Measurements from ENCODE around the gene SMIM13. TPM values are rescaled to one million over a fixed set of nuclear protein-coding genes. Genes with fewer than 3 reads are reported as not detected.
"Not testable (repeated sequence)": the region's sequence is repeated elsewhere in the genome, so short reads cannot be mapped to it uniquely, and the experiment has no call there.

The SMIM13 gene
- total RNA-seq, 2 experiments from 2014 or later: 13.9 to 19.0 TPM

DNA sequence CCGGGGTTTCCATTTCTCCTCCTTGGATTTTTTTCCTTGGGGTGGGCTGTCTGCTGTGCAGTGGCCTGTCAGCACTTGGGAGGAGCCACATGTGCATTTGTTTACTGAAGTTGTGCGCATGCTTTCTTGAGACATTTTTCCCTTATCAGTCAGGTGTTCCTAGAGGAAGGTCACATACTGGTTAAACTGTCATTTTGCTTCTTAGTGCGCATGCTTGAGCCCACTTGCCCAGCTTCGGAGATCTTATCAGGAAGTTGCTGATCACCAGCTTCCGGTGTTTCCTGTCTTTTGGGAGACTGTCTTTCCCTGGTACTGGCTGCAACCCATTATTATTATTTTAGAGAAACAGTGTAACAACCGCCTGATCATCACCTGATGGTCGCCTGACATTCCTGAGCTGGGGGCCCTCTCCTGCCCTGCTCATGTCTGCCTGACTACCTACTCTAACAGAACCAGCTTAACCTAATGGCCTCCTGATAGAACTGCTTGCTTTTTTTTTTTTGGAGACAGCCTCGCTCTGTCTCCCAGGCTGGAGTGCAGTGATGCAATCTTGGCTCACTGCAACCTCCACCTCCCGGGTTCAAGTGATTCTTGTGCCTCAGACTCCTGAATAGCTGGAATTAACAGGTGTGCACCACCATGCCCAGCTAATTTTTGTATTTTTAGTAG, 18.3 kb downstream of the SMIM13 start:
- peaks cover 30% of the 10 kb centered on the region; the same call in 1 of the 2 replicates for H3K79me2 ChIP-seq (ENCODE audit: insufficient read depth, low read depth, low read length)
- peaks cover 10% of the 10 kb centered on the region; the same call in 1 of the 2 replicates for H4K20me1 ChIP-seq (ENCODE audit: insufficient read depth, low read length)
- no peak overlapping the region for H3K4me2 ChIP-seq (ENCODE audit: low read length)
- no peak overlapping the region for H3K27ac ChIP-seq (ENCODE audit: low read depth, low read length, poor library complexity, severe bottlenecking)
- no peak overlapping the region for H2AFZ ChIP-seq (ENCODE audit: low read length)
- H3K36me3 ChIP-seq (ENCODE audit: insufficient read depth, low read length): peaks cover 9% of the 10 kb centered on the region; the same call in 1 of the 2 replicates
- DNase-seq (ENCODE audit: low spot score): no peak
- H3K9me3 ChIP-seq (ENCODE audit: low read length): no peaks in the 10 kb centered on the region
- H3K9me2 ChIP-seq (ENCODE audit: insufficient read depth, low read length): no peaks in the 10 kb centered on the region
- intact Hi-C loops (cut with micrococcal nuclease; ENCODE audit: unreplicated experiment): no loop called here
- ChIA-PET POLR2A (no interaction called here), CTCF (ENCODE audit: unreplicated experiment) (no interaction called here)
- BruUV-seq (replicated peaks): no TSS peak
- H3K4me1 ChIP-seq (ENCODE audit: insufficient read depth, low read length, poor library complexity, severe bottlenecking): no peaks in the 10 kb centered on the region
- TF ChIP-seq, protein P1, sequence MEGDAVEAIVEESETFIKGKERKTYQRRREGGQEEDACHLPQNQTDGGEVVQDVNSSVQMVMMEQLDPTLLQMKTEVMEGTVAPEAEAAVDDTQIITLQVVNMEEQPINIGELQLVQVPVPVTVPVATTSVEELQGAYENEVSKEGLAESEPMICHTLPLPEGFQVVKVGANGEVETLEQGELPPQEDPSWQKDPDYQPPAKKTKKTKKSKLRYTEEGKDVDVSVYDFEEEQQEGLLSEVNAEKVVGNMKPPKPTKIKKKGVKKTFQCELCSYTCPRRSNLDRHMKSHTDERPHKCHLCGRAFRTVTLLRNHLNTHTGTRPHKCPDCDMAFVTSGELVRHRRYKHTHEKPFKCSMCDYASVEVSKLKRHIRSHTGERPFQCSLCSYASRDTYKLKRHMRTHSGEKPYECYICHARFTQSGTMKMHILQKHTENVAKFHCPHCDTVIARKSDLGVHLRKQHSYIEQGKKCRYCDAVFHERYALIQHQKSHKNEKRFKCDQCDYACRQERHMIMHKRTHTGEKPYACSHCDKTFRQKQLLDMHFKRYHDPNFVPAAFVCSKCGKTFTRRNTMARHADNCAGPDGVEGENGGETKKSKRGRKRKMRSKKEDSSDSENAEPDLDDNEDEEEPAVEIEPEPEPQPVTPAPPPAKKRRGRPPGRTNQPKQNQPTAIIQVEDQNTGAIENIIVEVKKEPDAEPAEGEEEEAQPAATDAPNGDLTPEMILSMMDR (conservative IDR thresholded peaks at IDR 0.05; ENCODE audit: low read length): no peak
- TF ChIP-seq EZH2phosphoT487 (IDR thresholded peaks at IDR 0.05; ENCODE audit: borderline replicate concordance, low read depth, low read length): no peak
- no peak overlapping the region for H3K4me3 ChIP-seq (ENCODE audit: low read depth, low read length, poor library complexity, severe bottlenecking)

DNA sequence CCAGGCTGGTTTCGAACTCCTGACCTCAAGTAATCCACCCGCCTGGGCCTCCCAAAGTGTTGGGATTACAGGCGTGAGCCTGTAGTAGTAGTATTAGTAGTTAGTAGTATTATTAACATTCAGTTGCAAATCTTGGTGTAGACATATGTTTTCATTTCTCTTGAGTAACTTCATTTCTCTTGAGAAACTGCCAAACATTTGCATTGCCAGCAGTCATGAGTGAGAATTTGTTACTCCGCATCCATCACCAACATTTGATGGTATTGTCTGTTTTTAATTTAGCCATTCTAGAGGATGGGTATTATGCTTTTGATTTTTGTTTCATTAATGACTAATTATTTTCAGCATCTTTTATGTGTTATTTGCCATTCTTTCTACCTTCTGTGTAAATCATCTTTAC, 19.4 kb downstream of the SMIM13 start:
- H3K9me3 ChIP-seq (ENCODE audit: low read length): no peaks in the 10 kb centered on the region
- H3K4me2 ChIP-seq (ENCODE audit: low read length): no peak overlapping the region
- no peaks in the 10 kb centered on the region for H3K4me1 ChIP-seq (ENCODE audit: insufficient read depth, low read length, poor library complexity, severe bottlenecking)
- peaks cover 3% of the 10 kb centered on the region; the same call in 1 of the 2 replicates for H3K36me3 ChIP-seq (ENCODE audit: insufficient read depth, low read length)
- H3K9me2 ChIP-seq (ENCODE audit: insufficient read depth, low read length): no peaks in the 10 kb centered on the region
- peaks cover 7% of the 10 kb centered on the region; the same call in 1 of the 2 replicates for H4K20me1 ChIP-seq (ENCODE audit: insufficient read depth, low read length)
- peaks cover 34% of the 10 kb centered on the region; the same call in 1 of the 2 replicates for H3K79me2 ChIP-seq (ENCODE audit: insufficient read depth, low read depth, low read length)
- H3K27ac ChIP-seq (ENCODE audit: low read depth, low read length, poor library complexity, severe bottlenecking): no peak overlapping the region
- no peak overlapping the region for H2AFZ ChIP-seq (ENCODE audit: low read length)
- POLR2A ChIA-PET: no interaction called here
- TF ChIP-seq, protein P1 (conservative IDR thresholded peaks at IDR 0.05; ENCODE audit: low read length): no peak
- no peak for TF ChIP-seq EZH2phosphoT487 (IDR thresholded peaks at IDR 0.05; ENCODE audit: borderline replicate concordance, low read depth, low read length)
- CTCF ChIA-PET (ENCODE audit: unreplicated experiment): no interaction called here
- H3K4me3 ChIP-seq (ENCODE audit: low read depth, low read length, poor library complexity, severe bottlenecking): no peak overlapping the region
- DNase-seq (ENCODE audit: low spot score): no peak
- no TSS peak for BruUV-seq (replicated peaks)
- intact Hi-C loops (cut with micrococcal nuclease; ENCODE audit: unreplicated experiment): no loop called here

DNA sequence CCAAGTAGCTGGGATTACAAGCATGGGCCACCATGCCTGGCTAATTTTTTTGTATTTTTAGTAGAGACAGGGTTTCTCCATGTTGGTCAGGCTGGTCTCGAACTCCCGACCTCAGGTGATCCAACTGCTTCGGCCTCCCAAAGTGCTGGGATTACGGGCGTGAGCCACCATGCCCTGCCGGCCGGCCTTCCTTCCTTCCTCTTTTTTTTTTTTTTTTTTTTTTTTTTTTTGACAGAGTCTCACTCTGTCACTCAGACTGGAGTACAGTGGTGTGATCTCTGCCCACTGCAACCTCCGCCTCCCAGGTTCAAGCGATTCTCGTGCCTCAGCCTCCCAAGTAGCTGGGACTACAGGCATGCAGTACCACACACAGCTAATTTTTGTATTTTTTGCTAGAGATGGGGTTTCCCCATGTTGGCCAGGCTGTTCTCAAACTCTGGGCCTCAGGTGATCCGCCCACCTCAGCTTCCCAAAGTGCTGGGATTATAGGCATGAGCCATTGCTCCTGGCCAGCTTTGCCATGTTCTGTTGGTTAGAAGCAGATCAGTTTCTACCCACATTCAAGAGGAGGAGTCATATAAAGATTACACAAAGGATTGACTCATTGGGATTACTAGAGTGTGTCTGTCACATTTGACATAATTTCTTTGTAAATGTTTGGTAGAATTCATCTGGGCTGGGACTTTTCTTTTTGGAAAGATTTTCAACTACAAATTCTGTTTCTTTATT, 22.3 kb downstream of the SMIM13 start:
- DNase-seq (ENCODE audit: low spot score); H2AFZ ChIP-seq (ENCODE audit: low read length); H3K4me2 ChIP-seq (ENCODE audit: low read length); BruUV-seq (replicated peaks); H3K27ac ChIP-seq (ENCODE audit: low read depth, low read length, poor library complexity, severe bottlenecking); H3K36me3 ChIP-seq (ENCODE audit: insufficient read depth, low read length); H3K9me2 ChIP-seq (ENCODE audit: insufficient read depth, low read length); H4K20me1 ChIP-seq (ENCODE audit: insufficient read depth, low read length); intact Hi-C loops (cut with micrococcal nuclease; ENCODE audit: unreplicated experiment); H3K4me3 ChIP-seq (ENCODE audit: low read depth, low read length, poor library complexity, severe bottlenecking); H3K9me3 ChIP-seq (ENCODE audit: low read length); CTCF ChIA-PET (ENCODE audit: unreplicated experiment); H3K4me1 ChIP-seq (ENCODE audit: insufficient read depth, low read length, poor library complexity, severe bottlenecking): not testable (repeated sequence)
- POLR2A ChIA-PET: interaction anchor here (0.7 kb wide), 1 partner anchor 260 kb away, joined by 4 read pairs; no protein-coding TSS in a partner anchor
- peaks cover 46% of the 10 kb centered on the region for H3K79me2 ChIP-seq (ENCODE audit: insufficient read depth, low read depth, low read length)

Measured in OCI-LY7 (cell line).